SK-N-SH treated with all-trans-retinoic acid at 6 μM for 48 hours (cell line): ENCODE data around the gene ZKSCAN1.

Experiments used
- ARNTL ChIP-seq: fragments of 450-650 bp; formaldehyde crosslinking; IDR thresholded peaks from 2 replicates; pipeline ENCODE4 v1.5.0; 2020; ENCODE audit warnings: low read depth, mild to moderate bottlenecking, moderate library complexity, borderline replicate concordance
- CREB5 ChIP-seq: fragments of 250-450 bp; sonication (Bioruptor Pico); IDR thresholded peaks from 2 replicates; pipeline ENCODE4 v1.5.1; 2020; ENCODE audit warnings: low read depth, mild to moderate bottlenecking, moderate library complexity
- PATZ1 ChIP-seq: fragments of 250-450 bp; sonication (Bioruptor Pico); IDR thresholded peaks from 2 replicates; pipeline ENCODE4 v1.8.0; 2020; ENCODE audit warnings: mild to moderate bottlenecking, moderate library complexity, borderline replicate concordance
- POU6F1 ChIP-seq: fragments of 250-450 bp; sonication (Bioruptor Pico); IDR thresholded peaks from 2 replicates; pipeline ENCODE4 v1.8.0; 2021; ENCODE audit warnings: low read depth, mild to moderate bottlenecking, moderate library complexity, borderline replicate concordance
- PPARA ChIP-seq: fragments of 250-450 bp; sonication (Bioruptor Pico); IDR thresholded peaks from 2 replicates; pipeline ENCODE4 v1.5.0; 2020; ENCODE audit warnings: mild to moderate bottlenecking, borderline replicate concordance
- RARB ChIP-seq: fragments of 250-450 bp; sonication (Bioruptor Pico); IDR thresholded peaks from 2 replicates; pipeline ENCODE4 v1.8.0; 2021; ENCODE audit warnings: mild to moderate bottlenecking, moderate library complexity
- TOX ChIP-seq: fragments of 250-450 bp; sonication (Bioruptor Pico); IDR thresholded peaks from 2 replicates; pipeline ENCODE4 v1.8.0; 2021; ENCODE audit warnings: mild to moderate bottlenecking, moderate library complexity, borderline replicate concordance
- TSHZ2 ChIP-seq: fragments of 250-450 bp; sonication (Bioruptor Pico); IDR thresholded peaks from 2 replicates; pipeline ENCODE4 v1.5.0; 2020; ENCODE audit warnings: mild to moderate bottlenecking, moderate library complexity
- ZC3H10 ChIP-seq: fragments of 250-450 bp; sonication (Bioruptor Pico); IDR thresholded peaks from 2 replicates; pipeline ENCODE4 v1.5.1; 2021; ENCODE audit warnings: mild to moderate bottlenecking, moderate library complexity
- ZFP3 ChIP-seq: fragments of 250-450 bp; sonication (Bioruptor Pico); IDR thresholded peaks from 2 replicates; pipeline ENCODE4 v1.5.0; 2020; ENCODE audit warnings: mild to moderate bottlenecking, moderate library complexity
- ZNF565 ChIP-seq: fragments of 450-650 bp; formaldehyde crosslinking; conservative IDR thresholded peaks from 2 replicates; pipeline ENCODE4 v1.5.0; 2020; ENCODE audit warnings: low read depth, mild to moderate bottlenecking, moderate library complexity
- ZNF70 ChIP-seq: fragments of 450-650 bp; formaldehyde crosslinking; IDR thresholded peaks from 2 replicates; pipeline ENCODE4 v1.5.0; 2020; ENCODE audit warnings: mild to moderate bottlenecking, moderate library complexity
- ZNF8 ChIP-seq: fragments of 450-650 bp; formaldehyde crosslinking; IDR thresholded peaks from 2 replicates; pipeline ENCODE4 v1.5.0; 2020; ENCODE audit warnings: mild to moderate bottlenecking, moderate library complexity

- no peak for TF ChIP-seq TSHZ2 (CRISPR knock-in tag)
- TF ChIP-seq ZC3H10, result no peak
- no peak for TF ChIP-seq RARB (CRISPR knock-in tag)
- no peak for TF ChIP-seq PATZ1 (CRISPR knock-in tag)
- TF ChIP-seq PPARA, result no peak
- no peak for TF ChIP-seq ZFP3 (CRISPR knock-in tag)
- TF ChIP-seq TOX (CRISPR knock-in tag), result no peak
- no peak for TF ChIP-seq ARNTL
- no peak for TF ChIP-seq ZNF8
- no peak for TF ChIP-seq ZNF565
- TF ChIP-seq POU6F1 (CRISPR knock-in tag), result no peak
- TF ChIP-seq CREB5 (CRISPR knock-in tag), result no peak
- no peak for TF ChIP-seq ZNF70
Observed at GRCh38 chr7:100066953-100067352, 51.6 kb downstream of the ZKSCAN1 start.
